ENCODE measurements around the gene MGMT. TPM values are rescaled to one million over a fixed set of nuclear protein-coding genes. Genes with fewer than 3 reads are reported as not detected.

MGMT gene
- total and polyA plus RNA-seq, 9 of the 15 experiments (the other 6 are each of a cell fraction or from before 2014, with no cell fraction given), result 0.03 to 0.29 (median 0.11) TPM; not detected in 4

GRCh38 chr10:129808092-129808983, 341.3 kb downstream of the MGMT start:
- Histone ChIP-seq H2AFZ (ENCODE audit: low read depth, low read length) (no peak overlapping the region), H3K4me2 (ENCODE audit: insufficient read depth, low read length) (no peak overlapping the region), H3K9me1 (ENCODE audit: control insufficient read depth, insufficient read depth, low read length) (no peaks in the 10 kb centered on the region), H3K9me3 (replicated peaks; ENCODE audit: control insufficient read depth, insufficient read depth, low read depth, low read length) (no peaks in the 10 kb centered on the region), H3K4me3 (no peak overlapping the region), H3K79me2 (ENCODE audit: control insufficient read depth, insufficient read depth, low read length) (no peaks in the 10 kb centered on the region), H3K9ac (ENCODE audit: insufficient read depth in 1 of 2, low read depth in 2 of 2, low read length in 2 of 2) (no peak overlapping the region), H3K36me3 (ENCODE audit: control insufficient read depth, insufficient read depth, low read length) (no peaks in the 10 kb centered on the region), H3K27ac (ENCODE audit: extremely low read depth, low read depth, low read length) (no peak overlapping the region), H3K27me3 (ENCODE audit: control insufficient read depth in 2 of 2, insufficient read depth in 2 of 2, low read length in 2 of 2) (peaks cover 0 to 10% of the 10 kb centered on the region in 2 experiments; a peak in 1 of 5 replicates), H4K20me1 (replicated peaks; ENCODE audit: control insufficient read depth, insufficient read depth, low read length) (no peaks in the 10 kb centered on the region), H3K4me1 (replicated peaks in 1 of 2; ENCODE audit: control insufficient read depth in 2 of 2, insufficient read depth in 2 of 2, low read length in 2 of 2) (no peaks in the 10 kb centered on the region)
- FAIRE-seq (no peak), DNase-seq (ENCODE audit: extremely low read depth in 1 of 4, low spot score in 3 of 4) (no peak), ATAC-seq (no peak)
- BruUV-seq (replicated peaks), result no TSS peak
- ChIA-PET POLR2A (no interaction called here), CTCF (ENCODE audit: low intra/inter-chr PET ratio) (no interaction called here)
- intact Hi-C loops (cut with micrococcal nuclease) (no loop called here), in situ Hi-C loops (cut with MboI) (no loop called here)
- WGBS (ENCODE audit: insufficient coverage, low coverage, missing lambda C conversion rate), result 0% methylated on average over 11 of the region's 26 CpGs
- TF ChIP-seq CHCHD3 (CRISPR knock-in tag; IDR thresholded peaks at IDR 0.05), result no peak

- H3K79me2 ChIP-seq (ENCODE audit: control insufficient read depth, insufficient read depth, low read length), result no peaks in the 10 kb centered on the region
- WGBS (ENCODE audit: insufficient coverage, low coverage, missing lambda C conversion rate), result 2% methylated on average over 9 of the region's 9 CpGs
- no peaks in the 10 kb centered on the region for H3K9me3 ChIP-seq (replicated peaks; ENCODE audit: control insufficient read depth, insufficient read depth, low read depth, low read length)
- in situ Hi-C loops (cut with MboI), result no loop called here
- intact Hi-C loops (cut with micrococcal nuclease), result no loop called here
- peaks cover 0 to 10% of the 10 kb centered on the region in 2 experiments; a peak in 1 of 5 replicates for H3K27me3 ChIP-seq (ENCODE audit: control insufficient read depth in 2 of 2, insufficient read depth in 2 of 2, low read length in 2 of 2)
- H3K36me3 ChIP-seq (ENCODE audit: control insufficient read depth, insufficient read depth, low read length), result no peaks in the 10 kb centered on the region
- H3K4me2 ChIP-seq (ENCODE audit: insufficient read depth, low read length), result no peak overlapping the region
- H3K4me1 ChIP-seq (replicated peaks in 1 of 2; ENCODE audit: control insufficient read depth in 2 of 2, insufficient read depth in 2 of 2, low read length in 2 of 2), result no peaks in the 10 kb centered on the region
- ATAC-seq (no peak), DNase-seq (ENCODE audit: extremely low read depth in 1 of 4, low spot score in 3 of 4) (no peak), FAIRE-seq (no peak)
- H3K27ac ChIP-seq (ENCODE audit: extremely low read depth, low read depth, low read length), result no peak overlapping the region
- ChIA-PET POLR2A (no interaction called here), CTCF (ENCODE audit: low intra/inter-chr PET ratio) (no interaction called here)
- no peak overlapping the region for H3K9ac ChIP-seq (ENCODE audit: insufficient read depth in 1 of 2, low read depth in 2 of 2, low read length in 2 of 2)
- H3K4me3 ChIP-seq, result no peak overlapping the region
- H4K20me1 ChIP-seq (replicated peaks; ENCODE audit: control insufficient read depth, insufficient read depth, low read length), result no peaks in the 10 kb centered on the region
- no TSS peak for BruUV-seq (replicated peaks)
- no peaks in the 10 kb centered on the region for H3K9me1 ChIP-seq (ENCODE audit: control insufficient read depth, insufficient read depth, low read length)
- no peak overlapping the region for H2AFZ ChIP-seq (ENCODE audit: low read depth, low read length)
- TF ChIP-seq ZNF512 (tag; IDR thresholded peaks at IDR 0.05) (no peak), SAFB (IDR thresholded peaks at IDR 0.05; ENCODE audit: borderline replicate concordance, low read depth, low read length) (no peak), SFPQ (IDR thresholded peaks at IDR 0.05; ENCODE audit: low read depth, low read length) (no peak), WHSC1 (IDR thresholded peaks at IDR 0.05; ENCODE audit: low read length) (no peak), CCNT2 (IDR thresholded peaks at IDR 0.05; ENCODE audit: borderline replicate concordance, extremely low read depth, insufficient read length, low read depth, low read length) (no peak), CHD1 (IDR thresholded peaks at IDR 0.05; ENCODE audit: low read length) (no peak), TEAD1 (CRISPR knock-in tag; IDR thresholded peaks at IDR 0.05) (no peak), ZNF75A (CRISPR knock-in tag; IDR thresholded peaks at IDR 0.05) (no peak), PTTG1 (tag; IDR thresholded peaks at IDR 0.05; ENCODE audit: low read depth) (no peak), SREBF2 (CRISPR knock-in tag; IDR thresholded peaks at IDR 0.05) (no peak), NUFIP1 (IDR thresholded peaks at IDR 0.05; ENCODE audit: partially characterized antibody) (no peak)
Observed at GRCh38 chr10:129809431-129809830, 342.4 kb downstream of the MGMT start.

All from K562 (cell line).